ENCODE data around the gene ANK3.

DNA sequence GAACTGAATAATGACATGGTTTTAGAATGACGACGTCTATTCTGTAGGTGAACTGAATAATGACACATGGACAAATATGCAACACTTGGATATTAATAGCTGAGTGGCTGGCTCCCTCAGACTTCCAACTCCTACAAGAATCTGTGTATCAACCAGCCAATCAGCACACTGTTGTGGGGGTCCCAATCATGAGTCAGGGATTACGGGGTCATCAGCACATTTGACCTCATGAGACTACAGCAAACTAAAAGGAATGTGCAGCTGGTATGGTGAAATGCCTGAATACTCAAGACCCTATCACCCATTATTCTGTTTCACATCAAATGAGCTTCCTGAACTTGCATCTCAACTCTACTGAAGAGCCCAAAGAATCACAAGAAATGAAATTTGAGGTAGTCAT lies 192.5 kb downstream of the ANK3 start:
- TF ChIP-seq, protein P1, sequence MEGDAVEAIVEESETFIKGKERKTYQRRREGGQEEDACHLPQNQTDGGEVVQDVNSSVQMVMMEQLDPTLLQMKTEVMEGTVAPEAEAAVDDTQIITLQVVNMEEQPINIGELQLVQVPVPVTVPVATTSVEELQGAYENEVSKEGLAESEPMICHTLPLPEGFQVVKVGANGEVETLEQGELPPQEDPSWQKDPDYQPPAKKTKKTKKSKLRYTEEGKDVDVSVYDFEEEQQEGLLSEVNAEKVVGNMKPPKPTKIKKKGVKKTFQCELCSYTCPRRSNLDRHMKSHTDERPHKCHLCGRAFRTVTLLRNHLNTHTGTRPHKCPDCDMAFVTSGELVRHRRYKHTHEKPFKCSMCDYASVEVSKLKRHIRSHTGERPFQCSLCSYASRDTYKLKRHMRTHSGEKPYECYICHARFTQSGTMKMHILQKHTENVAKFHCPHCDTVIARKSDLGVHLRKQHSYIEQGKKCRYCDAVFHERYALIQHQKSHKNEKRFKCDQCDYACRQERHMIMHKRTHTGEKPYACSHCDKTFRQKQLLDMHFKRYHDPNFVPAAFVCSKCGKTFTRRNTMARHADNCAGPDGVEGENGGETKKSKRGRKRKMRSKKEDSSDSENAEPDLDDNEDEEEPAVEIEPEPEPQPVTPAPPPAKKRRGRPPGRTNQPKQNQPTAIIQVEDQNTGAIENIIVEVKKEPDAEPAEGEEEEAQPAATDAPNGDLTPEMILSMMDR (IDR thresholded peaks at IDR 0.05), result no peak
- TF ChIP-seq POLR2A (IDR thresholded peaks at IDR 0.05) (no peak), EP300 (IDR thresholded peaks at IDR 0.05) (no peak)

Measured in tibial nerve (tissue), 4 donors.